HepG2 (cell line): ENCODE measurements around the gene BIRC2. TPM values are rescaled to one million over a fixed set of nuclear protein-coding genes. Genes with fewer than 3 reads are reported as not detected.

ENCODE experiments used
- CC2D1A ChIP-seq: sonication (generic); formaldehyde crosslinking; IDR thresholded peaks from 2 replicates; pipeline ENCODE4 v1.8.1; 2023; ENCODE audit warnings: mild to moderate bottlenecking, missing genetic modification reagents
- IKZF4 ChIP-seq: sonication (generic); formaldehyde crosslinking; IDR thresholded peaks from 2 replicates; pipeline ENCODE4 v1.5.1; 2020; ENCODE audit warnings: borderline replicate concordance, mild to moderate bottlenecking, low read depth, missing genetic modification reagents; ENCODE audit errors: not compliant biosample characterization
- MLLT10 ChIP-seq: sonication (generic); formaldehyde crosslinking; IDR thresholded peaks from 2 replicates; pipeline ENCODE4 v1.4.0; 2020; ENCODE audit warnings: missing genetic modification reagents
- MXD4 ChIP-seq: IDR thresholded peaks from 2 replicates; pipeline ENCODE4 v1.6.1; 2016; ENCODE audit warnings: mild to moderate bottlenecking, missing biosample characterization, missing genetic modification reagents
- NCOR1 ChIP-seq: fragments of 200-600 bp; sonication (generic); IDR thresholded peaks from 2 replicates; pipeline ENCODE4 v1.7.0; 2017; ENCODE audit warnings: antibody characterized with exemption, low read length, borderline replicate concordance
- SALL2 ChIP-seq: sonication (generic); formaldehyde crosslinking; IDR thresholded peaks from 2 replicates; pipeline ENCODE4 v1.8.1; 2023; ENCODE audit warnings: mild to moderate bottlenecking, missing genetic modification reagents, inconsistent platforms
- SMAD3 ChIP-seq: sonication (generic); formaldehyde crosslinking; IDR thresholded peaks from 2 replicates; pipeline ENCODE4 v1.4.0; 2020; ENCODE audit warnings: missing genetic modification reagents
- ZBTB3 ChIP-seq: sonication (generic); formaldehyde crosslinking; IDR thresholded peaks from 2 replicates; pipeline ENCODE4 v1.4.0; 2020; ENCODE audit warnings: low read depth, mild to moderate bottlenecking, moderate library complexity, missing genetic modification reagents, borderline replicate concordance
- ZFP37 ChIP-seq: sonication (generic); formaldehyde crosslinking; IDR thresholded peaks from 2 replicates; pipeline ENCODE4 v1.4.0; 2020; ENCODE audit warnings: missing genetic modification reagents, borderline replicate concordance
- ZFYVE20 ChIP-seq: sonication (generic); formaldehyde crosslinking; IDR thresholded peaks from 2 replicates; pipeline ENCODE4 v1.8.0; 2023; ENCODE audit warnings: low read depth, mild to moderate bottlenecking, moderate library complexity, missing genetic modification reagents, borderline replicate concordance
- ZNF382 ChIP-seq: sonication (generic); formaldehyde crosslinking; IDR thresholded peaks from 2 replicates; pipeline ENCODE4 v1.5.0; 2020; ENCODE audit warnings: missing genetic modification reagents, mild to moderate bottlenecking, borderline replicate concordance
- ZNF383 ChIP-seq: sonication (generic); formaldehyde crosslinking; IDR thresholded peaks from 2 replicates; pipeline ENCODE4 v1.4.0; 2020; ENCODE audit warnings: missing genetic modification reagents, mild to moderate bottlenecking, borderline replicate concordance
- ZNF432 ChIP-seq: sonication (generic); formaldehyde crosslinking; IDR thresholded peaks from 2 replicates; pipeline ENCODE4 v1.5.0; 2020; ENCODE audit warnings: missing genetic modification reagents, mild to moderate bottlenecking, borderline replicate concordance
- ZNF460 ChIP-seq: sonication (generic); formaldehyde crosslinking; IDR thresholded peaks from 2 replicates; pipeline ENCODE4 v1.5.1; 2020; ENCODE audit warnings: missing genetic modification reagents, mild to moderate bottlenecking, borderline replicate concordance
- ZSCAN12 ChIP-seq: sonication (generic); formaldehyde crosslinking; IDR thresholded peaks from 2 replicates; pipeline ENCODE4 v1.9.0; 2021; ENCODE audit warnings: mild to moderate bottlenecking, missing genetic modification reagents
- polyA plus RNA-seq, 8 experiments: library from polyadenylated mRNA; depleted of rRNA in 3 of 8; stranded (reverse) in 7 of 8; unstranded in 1 of 8; fragments of >200 nt; fragmentation: Illumina TruSeq in 4 of 8; extraction: Trizol in 4 of 8; gene quantifications; 2 replicates each; pipeline versions ENCODE4 v1.2.1 to v1.2.3, GENCODE V29; 2011 to 2016; ENCODE audit warnings: low read depth in 4 of 8, missing spikeins in 1 of 8, mixed read lengths in 1 of 8; ENCODE audit not compliant: insufficient read depth in 1 of 8
- total RNA-seq, 5 experiments: library from RNA; depleted of rRNA; stranded (reverse); fragments of >200 nt; fragmentation: Illumina TruSeq; extraction: Trizol; gene quantifications; 2 replicates each; pipeline ENCODE4 v1.2.3, GENCODE V29; 2016; ENCODE audit warnings: low read depth in 1 of 5
- TF ChIP-seq, protein P1 (sequence below): sonication (generic); formaldehyde crosslinking; IDR thresholded peaks from 2 replicates; pipeline ENCODE4 v1.5.1; 2020; ENCODE audit warnings: mild to moderate bottlenecking, missing genetic modification reagents, moderate library complexity
- TF ChIP-seq, protein P2 (sequence below): sonication (generic); formaldehyde crosslinking; IDR thresholded peaks from 2 replicates; pipeline ENCODE4 v1.4.0; 2020; ENCODE audit warnings: missing genetic modification reagents
- TF ChIP-seq, protein P3 (sequence below): sonication (generic); formaldehyde crosslinking; IDR thresholded peaks from 2 replicates; pipeline ENCODE4 v1.4.0; 2020; ENCODE audit warnings: missing genetic modification reagents, borderline replicate concordance

BIRC2 gene
- total and polyA plus RNA-seq, 2 of the 13 experiments (the other 11 are each of a cell fraction or from before 2014, with no cell fraction given), result 61.7 to 62.2 TPM

DNA sequence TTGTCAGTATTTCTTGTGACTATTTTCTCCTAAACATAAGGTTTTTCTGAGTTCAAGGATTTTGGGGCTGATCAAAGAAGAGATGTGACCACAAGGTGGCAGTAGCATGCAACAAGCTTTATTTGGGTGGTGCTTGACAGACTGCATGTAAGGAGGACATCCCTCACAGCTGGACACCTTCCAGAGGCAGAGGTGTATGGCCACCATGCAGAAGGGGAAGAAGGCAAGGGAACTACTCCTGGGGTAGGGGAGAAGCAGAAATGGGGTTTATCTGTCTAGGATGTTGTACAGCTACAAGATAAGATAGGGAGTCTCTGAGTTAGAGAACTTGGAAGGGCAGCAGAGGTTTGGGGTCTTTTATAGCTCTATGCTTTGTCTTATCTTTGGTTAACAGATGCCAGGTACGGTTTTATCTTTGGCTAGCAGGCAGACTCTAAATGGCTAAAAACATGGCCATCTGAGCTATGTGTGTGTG, 5.1 kb upstream of the BIRC2 start (continued):
- TF ChIP-seq IKZF4 (CRISPR knock-in tag), result no peak
- no peak for TF ChIP-seq ZSCAN12 (CRISPR knock-in tag)
- TF ChIP-seq, protein P1, sequence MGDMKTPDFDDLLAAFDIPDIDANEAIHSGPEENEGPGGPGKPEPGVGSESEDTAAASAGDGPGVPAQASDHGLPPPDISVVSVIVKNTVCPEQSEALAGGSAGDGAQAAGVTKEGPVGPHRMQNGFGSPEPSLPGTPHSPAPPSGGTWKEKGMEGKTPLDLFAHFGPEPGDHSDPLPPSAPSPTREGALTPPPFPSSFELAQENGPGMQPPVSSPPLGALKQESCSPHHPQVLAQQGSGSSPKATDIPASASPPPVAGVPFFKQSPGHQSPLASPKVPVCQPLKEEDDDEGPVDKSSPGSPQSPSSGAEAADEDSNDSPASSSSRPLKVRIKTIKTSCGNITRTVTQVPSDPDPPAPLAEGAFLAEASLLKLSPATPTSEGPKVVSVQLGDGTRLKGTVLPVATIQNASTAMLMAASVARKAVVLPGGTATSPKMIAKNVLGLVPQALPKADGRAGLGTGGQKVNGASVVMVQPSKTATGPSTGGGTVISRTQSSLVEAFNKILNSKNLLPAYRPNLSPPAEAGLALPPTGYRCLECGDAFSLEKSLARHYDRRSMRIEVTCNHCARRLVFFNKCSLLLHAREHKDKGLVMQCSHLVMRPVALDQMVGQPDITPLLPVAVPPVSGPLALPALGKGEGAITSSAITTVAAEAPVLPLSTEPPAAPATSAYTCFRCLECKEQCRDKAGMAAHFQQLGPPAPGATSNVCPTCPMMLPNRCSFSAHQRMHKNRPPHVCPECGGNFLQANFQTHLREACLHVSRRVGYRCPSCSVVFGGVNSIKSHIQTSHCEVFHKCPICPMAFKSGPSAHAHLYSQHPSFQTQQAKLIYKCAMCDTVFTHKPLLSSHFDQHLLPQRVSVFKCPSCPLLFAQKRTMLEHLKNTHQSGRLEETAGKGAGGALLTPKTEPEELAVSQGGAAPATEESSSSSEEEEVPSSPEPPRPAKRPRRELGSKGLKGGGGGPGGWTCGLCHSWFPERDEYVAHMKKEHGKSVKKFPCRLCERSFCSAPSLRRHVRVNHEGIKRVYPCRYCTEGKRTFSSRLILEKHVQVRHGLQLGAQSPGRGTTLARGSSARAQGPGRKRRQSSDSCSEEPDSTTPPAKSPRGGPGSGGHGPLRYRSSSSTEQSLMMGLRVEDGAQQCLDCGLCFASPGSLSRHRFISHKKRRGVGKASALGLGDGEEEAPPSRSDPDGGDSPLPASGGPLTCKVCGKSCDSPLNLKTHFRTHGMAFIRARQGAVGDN (CRISPR knock-in tag), result no peak
- no peak for TF ChIP-seq MLLT10 (CRISPR knock-in tag)
- no peak for TF ChIP-seq ZNF460 (CRISPR knock-in tag)
- no peak for TF ChIP-seq CC2D1A (CRISPR knock-in tag)
- no peak for TF ChIP-seq SMAD3 (CRISPR knock-in tag)
- TF ChIP-seq, protein P2, sequence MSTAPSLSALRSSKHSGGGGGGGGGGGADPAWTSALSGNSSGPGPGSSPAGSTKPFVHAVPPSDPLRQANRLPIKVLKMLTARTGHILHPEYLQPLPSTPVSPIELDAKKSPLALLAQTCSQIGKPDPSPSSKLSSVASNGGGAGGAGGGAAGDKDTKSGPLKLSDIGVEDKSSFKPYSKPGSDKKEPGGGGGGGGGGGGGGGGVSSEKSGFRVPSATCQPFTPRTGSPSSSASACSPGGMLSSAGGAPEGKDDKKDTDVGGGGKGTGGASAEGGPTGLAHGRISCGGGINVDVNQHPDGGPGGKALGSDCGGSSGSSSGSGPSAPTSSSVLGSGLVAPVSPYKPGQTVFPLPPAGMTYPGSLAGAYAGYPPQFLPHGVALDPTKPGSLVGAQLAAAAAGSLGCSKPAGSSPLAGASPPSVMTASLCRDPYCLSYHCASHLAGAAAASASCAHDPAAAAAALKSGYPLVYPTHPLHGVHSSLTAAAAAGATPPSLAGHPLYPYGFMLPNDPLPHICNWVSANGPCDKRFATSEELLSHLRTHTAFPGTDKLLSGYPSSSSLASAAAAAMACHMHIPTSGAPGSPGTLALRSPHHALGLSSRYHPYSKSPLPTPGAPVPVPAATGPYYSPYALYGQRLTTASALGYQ, result no peak
- TF ChIP-seq NCOR1, result no peak
- TF ChIP-seq ZNF383 (CRISPR knock-in tag), result no peak
- TF ChIP-seq MXD4 (CRISPR knock-in tag), result no peak
- no peak for TF ChIP-seq ZFP37 (CRISPR knock-in tag)
- TF ChIP-seq, protein P3, sequence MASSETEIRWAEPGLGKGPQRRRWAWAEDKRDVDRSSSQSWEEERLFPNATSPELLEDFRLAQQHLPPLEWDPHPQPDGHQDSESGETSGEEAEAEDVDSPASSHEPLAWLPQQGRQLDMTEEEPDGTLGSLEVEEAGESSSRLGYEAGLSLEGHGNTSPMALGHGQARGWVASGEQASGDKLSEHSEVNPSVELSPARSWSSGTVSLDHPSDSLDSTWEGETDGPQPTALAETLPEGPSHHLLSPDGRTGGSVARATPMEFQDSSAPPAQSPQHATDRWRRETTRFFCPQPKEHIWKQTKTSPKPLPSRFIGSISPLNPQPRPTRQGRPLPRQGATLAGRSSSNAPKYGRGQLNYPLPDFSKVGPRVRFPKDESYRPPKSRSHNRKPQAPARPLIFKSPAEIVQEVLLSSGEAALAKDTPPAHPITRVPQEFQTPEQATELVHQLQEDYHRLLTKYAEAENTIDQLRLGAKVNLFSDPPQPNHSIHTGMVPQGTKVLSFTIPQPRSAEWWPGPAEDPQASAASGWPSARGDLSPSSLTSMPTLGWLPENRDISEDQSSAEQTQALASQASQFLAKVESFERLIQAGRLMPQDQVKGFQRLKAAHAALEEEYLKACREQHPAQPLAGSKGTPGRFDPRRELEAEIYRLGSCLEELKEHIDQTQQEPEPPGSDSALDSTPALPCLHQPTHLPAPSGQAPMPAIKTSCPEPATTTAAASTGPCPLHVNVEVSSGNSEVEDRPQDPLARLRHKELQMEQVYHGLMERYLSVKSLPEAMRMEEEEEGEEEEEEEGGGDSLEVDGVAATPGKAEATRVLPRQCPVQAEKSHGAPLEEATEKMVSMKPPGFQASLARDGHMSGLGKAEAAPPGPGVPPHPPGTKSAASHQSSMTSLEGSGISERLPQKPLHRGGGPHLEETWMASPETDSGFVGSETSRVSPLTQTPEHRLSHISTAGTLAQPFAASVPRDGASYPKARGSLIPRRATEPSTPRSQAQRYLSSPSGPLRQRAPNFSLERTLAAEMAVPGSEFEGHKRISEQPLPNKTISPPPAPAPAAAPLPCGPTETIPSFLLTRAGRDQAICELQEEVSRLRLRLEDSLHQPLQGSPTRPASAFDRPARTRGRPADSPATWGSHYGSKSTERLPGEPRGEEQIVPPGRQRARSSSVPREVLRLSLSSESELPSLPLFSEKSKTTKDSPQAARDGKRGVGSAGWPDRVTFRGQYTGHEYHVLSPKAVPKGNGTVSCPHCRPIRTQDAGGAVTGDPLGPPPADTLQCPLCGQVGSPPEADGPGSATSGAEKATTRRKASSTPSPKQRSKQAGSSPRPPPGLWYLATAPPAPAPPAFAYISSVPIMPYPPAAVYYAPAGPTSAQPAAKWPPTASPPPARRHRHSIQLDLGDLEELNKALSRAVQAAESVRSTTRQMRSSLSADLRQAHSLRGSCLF (CRISPR knock-in tag), result no peak
- TF ChIP-seq ZFYVE20 (CRISPR knock-in tag), result no peak
- TF ChIP-seq ZNF432 (CRISPR knock-in tag), result no peak
- no peak for TF ChIP-seq ZBTB3 (CRISPR knock-in tag)
- no peak for TF ChIP-seq SALL2 (CRISPR knock-in tag)
- no peak for TF ChIP-seq ZNF382 (CRISPR knock-in tag)
